Body of pancreas (tissue), 4 donors: Measurements from ENCODE around the gene NFRKB. TPM values are rescaled to one million over a fixed set of nuclear protein-coding genes. Genes with fewer than 3 reads are reported as not detected.
"Not testable (repeated sequence)": the region's sequence is repeated elsewhere in the genome, so short reads cannot be mapped to it uniquely, and the experiment has no call there.

ENCODE experiments used
- ATAC-seq: fragments of 150-250 bp; one replicate; pipeline ENCODE4 v1.9.1; 2016
- DNase-seq, 4 donors: peaks; one replicate each; pipeline ENCODE4 v3.0.0-alpha.2; 2019
- H3K27ac ChIP-seq, 4 donors: fragments of 200-600 bp; sonication (generic); 1 replicate in 3 of 4; 2 replicates in 1 of 4; pipeline versions ENCODE4 v1.5.1 to v1.6.1; 2016 to 2019; ENCODE audit warnings: mild to moderate bottlenecking in 1 of 4, mixed read lengths in 1 of 4, moderate library complexity in 1 of 4
- H3K27me3 ChIP-seq, 2 donors: fragments of 200-600 bp; sonication (generic); one replicate each; pipeline ENCODE4 v1.6.0; 2016; ENCODE audit warnings: mild to moderate bottlenecking in 1 of 2
- H3K36me3 ChIP-seq, 2 donors: fragments of 200-600 bp; sonication (generic); replicated peaks in 1 of 2; 2 replicates each; pipeline ENCODE4 v1.5.1; 2016; ENCODE audit warnings: low read depth in 2 of 2; ENCODE audit not compliant: insufficient read depth in 1 of 2
- H3K4me1 ChIP-seq: fragments of 200-600 bp; sonication (generic); one replicate; pipeline ENCODE4 v1.6.0; 2016
- H3K4me3 ChIP-seq, 2 donors: fragments of 200-600 bp; sonication (generic); 1 replicate in 1 of 2; 2 replicates in 1 of 2; pipeline ENCODE4 v1.5.1; 2016 to 2019
- H3K9me3 ChIP-seq, 3 donors: fragments of 200-600 bp; sonication (generic); 1 replicate in 2 of 3; 2 replicates in 1 of 3; pipeline ENCODE4 v1.5.1; 2016
- CTCF ChIP-seq, 7 experiments: fragments of 450-650 bp in 4 of 7; fragments of 200-600 bp in 3 of 7; sonication (generic) in 3 of 7; IDR thresholded peaks; one replicate each; pipeline ENCODE4 v1.5.1; 2016 to 2019; ENCODE audit warnings: antibody characterized with exemption in 7 of 7
- POLR2A ChIP-seq, 3 donors: fragments of 450-650 bp; IDR thresholded peaks; one replicate each; pipeline ENCODE4 v1.6.1; 2016; ENCODE audit warnings: antibody characterized with exemption in 3 of 3, mild to moderate bottlenecking in 2 of 3
- WGBS, 2 donors: methylation state at CpG; one replicate each; pipeline ENCODE4 v1.1.5; 2017; 5-methylcytosine and 5-hydroxymethylcytosine counted together
- intact Hi-C: fragments of 100-400 bp; cut with DNase I; formaldehyde crosslinking; loops from one replicate; pipeline ENCODE4 v1.15.1; 2023
- total RNA-seq, 2 donors: library from RNA; depleted of rRNA; stranded (reverse); fragments of >200 nt; gene quantifications; one replicate each; pipeline ENCODE4 v1.1.0, GENCODE V29; 2016

Gene NFRKB
- total RNA-seq, 2 donors from 2014 or later = 29.8 to 31.6 TPM

- peak in 2 of 4 donors; percentile 21 to 31 for DNase-seq
- H3K27ac ChIP-seq = no peak overlapping the region
- peaks cover 27 to 53% of the 10 kb centered on the region in 2 donors for H3K36me3 ChIP-seq
- ATAC-seq = no peak
- 64 to 77% methylated on average over 9 of the region's 9 CpGs for WGBS, 2 donors
- H3K4me1 ChIP-seq = no peaks in the 10 kb centered on the region
- TF ChIP-seq CTCF (IDR thresholded peaks at IDR 0.05) (peak in 6 of 7 experiments; percentile 10 to 43 (median 25)), POLR2A (IDR thresholded peaks at IDR 0.05) (no peak)
- no peaks in the 10 kb centered on the region for H3K27me3 ChIP-seq
- intact Hi-C loops = no loop called here
- H3K4me3 ChIP-seq = no peak overlapping the region
- H3K9me3 ChIP-seq = no peaks in the 10 kb centered on the region
These were observed 13.7 kb downstream of the NFRKB start for GRCh38 chr11:129881570-129882170.

DNA sequence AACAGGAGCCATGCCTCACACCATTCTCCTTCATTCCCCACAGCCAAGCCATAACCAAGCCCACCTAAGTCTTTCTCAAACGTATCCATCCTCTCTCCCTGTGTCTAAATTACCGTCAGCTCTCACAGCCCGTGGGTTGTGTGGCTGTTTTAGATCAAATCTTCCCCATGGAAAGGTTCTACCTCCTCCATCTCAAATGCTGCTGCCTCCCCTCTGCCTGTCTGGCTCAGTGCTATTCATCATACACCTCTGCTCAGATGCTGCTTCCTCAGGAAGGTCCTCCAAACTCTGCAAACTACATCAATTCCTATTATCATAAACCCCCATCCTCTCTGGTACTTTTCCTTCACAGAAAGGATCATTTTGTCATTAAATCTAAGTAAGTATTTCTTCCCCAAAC lies 15.1 kb downstream of the NFRKB start:
- TF ChIP-seq CTCF (IDR thresholded peaks at IDR 0.05) = no peak
- no peak for TF ChIP-seq POLR2A (IDR thresholded peaks at IDR 0.05)
- WGBS, 2 donors = 81 to 94% methylated on average over 3 of the region's 3 CpGs
- peaks cover 28 to 48% of the 10 kb centered on the region in 2 donors for H3K36me3 ChIP-seq
- no peak for ATAC-seq
- H3K4me1 ChIP-seq = no peaks in the 10 kb centered on the region
- no peak overlapping the region for H3K4me3 ChIP-seq
- H3K27ac ChIP-seq = no peak overlapping the region
- intact Hi-C loops = no loop called here
- no peaks in the 10 kb centered on the region for H3K9me3 ChIP-seq
- no peak for DNase-seq
- no peaks in the 10 kb centered on the region for H3K27me3 ChIP-seq

GRCh38 chr11:129871914-129872313 lies 23.5 kb downstream of the NFRKB start:
- 85 to 87% methylated on average over 7 of the region's 7 CpGs for WGBS, 2 donors
- no peak overlapping the region for H3K4me3 ChIP-seq
- intact Hi-C loops = no loop called here
- no peaks in the 10 kb centered on the region for H3K9me3 ChIP-seq
- TF ChIP-seq CTCF (IDR thresholded peaks at IDR 0.05) (no peak), POLR2A (IDR thresholded peaks at IDR 0.05) (no peak)
- H3K27ac ChIP-seq = no peak overlapping the region
- H3K36me3 ChIP-seq = peaks cover 19 to 41% of the 10 kb centered on the region in 2 donors
- H3K4me1 ChIP-seq = no peaks in the 10 kb centered on the region
- DNase-seq (no peak), ATAC-seq (no peak)
- H3K27me3 ChIP-seq = no peaks in the 10 kb centered on the region

DNA sequence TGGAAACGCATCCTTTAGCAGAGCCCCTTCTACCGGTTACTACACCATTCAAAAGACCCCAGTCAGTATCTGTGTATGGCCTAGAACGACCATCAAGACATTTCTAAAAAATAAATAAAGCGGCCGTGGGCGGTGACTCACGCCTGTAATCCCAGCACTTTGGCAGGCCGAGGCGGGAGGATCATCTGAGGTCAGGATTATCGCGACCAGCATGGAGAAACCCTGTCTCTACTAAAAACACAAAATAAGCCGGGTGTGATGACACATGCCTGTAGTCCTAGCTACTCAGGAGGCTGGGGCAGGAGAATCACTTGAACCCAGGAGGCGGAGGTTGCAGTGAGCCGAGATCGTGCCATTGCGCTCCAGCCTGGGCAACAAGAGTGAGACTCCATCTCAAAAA lies 26.8 kb downstream of the NFRKB start:
- WGBS, 2 donors = 85 to 86% methylated on average over 16 of the region's 16 CpGs

GRCh38 chr11:129866311-129866710 lies 29.1 kb downstream of the NFRKB start:
- Histone ChIP-seq H3K9me3 (no peaks in the 10 kb centered on the region), H3K27me3 (no peaks in the 10 kb centered on the region), H3K4me1 (peaks cover 5% of the 10 kb centered on the region), H3K36me3 (peaks cover 17 to 34% of the 10 kb centered on the region in 2 donors), H3K27ac (peak overlapping the region in 1 of 4 donors; percentile 54), H3K4me3 (no peak overlapping the region)
- ATAC-seq (peak; percentile 36), DNase-seq (peak in 1 of 4 donors; percentile 10)
- intact Hi-C loops = no loop called here
- TF ChIP-seq CTCF (IDR thresholded peaks at IDR 0.05) = no peak
- no peak for TF ChIP-seq POLR2A (IDR thresholded peaks at IDR 0.05)
- WGBS, 2 donors = 62 to 78% methylated on average over 3 of the region's 3 CpGs

More for the DNA sequence above, 26.8 kb downstream of the NFRKB start:
- H3K4me1 ChIP-seq, H3K27ac ChIP-seq, DNase-seq, H3K27me3 ChIP-seq, intact Hi-C loops, H3K4me3 ChIP-seq, H3K9me3 ChIP-seq, ATAC-seq: not testable (repeated sequence)
- H3K36me3 ChIP-seq = peaks cover 18 to 48% of the 10 kb centered on the region in 2 donors
